HCT116 (cell line): Measurements from ENCODE around the gene PCMT1.

Source experiments
- EZH2 ChIP-seq: fragments of 200-600 bp; sonication (generic); IDR thresholded peaks from 2 replicates; pipeline ENCODE4 v1.6.1; 2017; ENCODE audit warnings: antibody characterized with exemption, mixed run types
- JUND ChIP-seq: IDR thresholded peaks from 2 replicates; pipeline ENCODE4 v1.6.1; 2012
- POLR2A ChIP-seq: IDR thresholded peaks from 2 replicates; pipeline ENCODE4 v1.7.0; 2011; ENCODE audit warnings: borderline replicate concordance; ENCODE audit not compliant: insufficient read depth, insufficient read length; ENCODE audit errors: extremely low read depth
- POLR2AphosphoS5 ChIP-seq: IDR thresholded peaks from 2 replicates; pipeline ENCODE4 v1.6.1; 2011; ENCODE audit warnings: mild to moderate bottlenecking, low read depth, low read length, moderate library complexity
- SIN3A ChIP-seq: IDR thresholded peaks from 2 replicates; pipeline ENCODE4 v1.6.1; 2012; ENCODE audit warnings: low read depth
- SRF ChIP-seq: IDR thresholded peaks from 2 replicates; pipeline ENCODE4 v1.6.1; 2012; ENCODE audit warnings: low read depth
- ZNF274 ChIP-seq: fragments of 200-500 bp; sonication (Bioruptor generic); IDR thresholded peaks from 2 replicates; pipeline ENCODE4 v1.6.1; 2014; ENCODE audit warnings: mild to moderate bottlenecking, low read depth, low read length, inconsistent platforms
- TF ChIP-seq, protein P1 (sequence below): IDR thresholded peaks from 2 replicates; pipeline ENCODE4 v1.6.1; 2012; ENCODE audit warnings: low read depth
- TF ChIP-seq, protein P2 (sequence below): IDR thresholded peaks from 2 replicates; pipeline ENCODE4 v1.6.1; 2012
- TF ChIP-seq, protein P3 (sequence below), 3 experiments: fragments of 200-600 bp in 1 of 3; sonication (generic) in 1 of 3; IDR thresholded peaks in 2 of 3; conservative IDR thresholded peaks in 1 of 3; 2 replicates each; pipeline ENCODE4 v1.5.1; 2012 to 2017; ENCODE audit warnings: low read depth in 2 of 3, low read length in 2 of 3, antibody characterized with exemption in 1 of 3, borderline replicate concordance in 1 of 3, control low read depth in 1 of 3, mild to moderate bottlenecking in 1 of 3, mixed read lengths in 1 of 3, mixed run types in 1 of 3, moderate library complexity in 1 of 3; ENCODE audit not compliant: insufficient read depth in 1 of 3
- TF ChIP-seq, protein P4 (sequence below): IDR thresholded peaks from 2 replicates; pipeline ENCODE4 v1.6.1; 2012

DNA sequence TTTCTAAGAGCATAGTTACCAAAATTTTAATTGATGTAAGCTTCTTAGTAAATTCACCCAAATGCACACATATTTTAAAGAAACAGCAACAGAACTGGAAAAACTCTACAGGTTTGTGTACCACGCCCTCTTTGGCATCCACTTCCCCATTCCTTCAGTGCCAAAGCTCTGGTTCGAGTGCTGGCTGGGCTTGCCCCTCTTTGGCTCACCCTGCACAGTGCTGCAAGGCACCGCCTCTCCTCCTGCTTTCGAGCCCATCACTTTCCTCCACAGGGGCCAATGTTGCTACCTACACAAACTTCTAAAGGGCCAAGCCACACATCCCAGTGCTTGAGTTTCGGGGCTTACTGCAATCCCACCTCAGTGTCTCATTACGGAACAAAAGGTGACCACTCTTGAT lies 105.0 kb downstream of the PCMT1 start:
- TF ChIP-seq, protein P1, sequence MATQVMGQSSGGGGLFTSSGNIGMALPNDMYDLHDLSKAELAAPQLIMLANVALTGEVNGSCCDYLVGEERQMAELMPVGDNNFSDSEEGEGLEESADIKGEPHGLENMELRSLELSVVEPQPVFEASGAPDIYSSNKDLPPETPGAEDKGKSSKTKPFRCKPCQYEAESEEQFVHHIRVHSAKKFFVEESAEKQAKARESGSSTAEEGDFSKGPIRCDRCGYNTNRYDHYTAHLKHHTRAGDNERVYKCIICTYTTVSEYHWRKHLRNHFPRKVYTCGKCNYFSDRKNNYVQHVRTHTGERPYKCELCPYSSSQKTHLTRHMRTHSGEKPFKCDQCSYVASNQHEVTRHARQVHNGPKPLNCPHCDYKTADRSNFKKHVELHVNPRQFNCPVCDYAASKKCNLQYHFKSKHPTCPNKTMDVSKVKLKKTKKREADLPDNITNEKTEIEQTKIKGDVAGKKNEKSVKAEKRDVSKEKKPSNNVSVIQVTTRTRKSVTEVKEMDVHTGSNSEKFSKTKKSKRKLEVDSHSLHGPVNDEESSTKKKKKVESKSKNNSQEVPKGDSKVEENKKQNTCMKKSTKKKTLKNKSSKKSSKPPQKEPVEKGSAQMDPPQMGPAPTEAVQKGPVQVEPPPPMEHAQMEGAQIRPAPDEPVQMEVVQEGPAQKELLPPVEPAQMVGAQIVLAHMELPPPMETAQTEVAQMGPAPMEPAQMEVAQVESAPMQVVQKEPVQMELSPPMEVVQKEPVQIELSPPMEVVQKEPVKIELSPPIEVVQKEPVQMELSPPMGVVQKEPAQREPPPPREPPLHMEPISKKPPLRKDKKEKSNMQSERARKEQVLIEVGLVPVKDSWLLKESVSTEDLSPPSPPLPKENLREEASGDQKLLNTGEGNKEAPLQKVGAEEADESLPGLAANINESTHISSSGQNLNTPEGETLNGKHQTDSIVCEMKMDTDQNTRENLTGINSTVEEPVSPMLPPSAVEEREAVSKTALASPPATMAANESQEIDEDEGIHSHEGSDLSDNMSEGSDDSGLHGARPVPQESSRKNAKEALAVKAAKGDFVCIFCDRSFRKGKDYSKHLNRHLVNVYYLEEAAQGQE = no peak
- TF ChIP-seq, protein P2, sequence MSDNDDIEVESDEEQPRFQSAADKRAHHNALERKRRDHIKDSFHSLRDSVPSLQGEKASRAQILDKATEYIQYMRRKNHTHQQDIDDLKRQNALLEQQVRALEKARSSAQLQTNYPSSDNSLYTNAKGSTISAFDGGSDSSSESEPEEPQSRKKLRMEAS = no peak
- TF ChIP-seq, protein P3, sequence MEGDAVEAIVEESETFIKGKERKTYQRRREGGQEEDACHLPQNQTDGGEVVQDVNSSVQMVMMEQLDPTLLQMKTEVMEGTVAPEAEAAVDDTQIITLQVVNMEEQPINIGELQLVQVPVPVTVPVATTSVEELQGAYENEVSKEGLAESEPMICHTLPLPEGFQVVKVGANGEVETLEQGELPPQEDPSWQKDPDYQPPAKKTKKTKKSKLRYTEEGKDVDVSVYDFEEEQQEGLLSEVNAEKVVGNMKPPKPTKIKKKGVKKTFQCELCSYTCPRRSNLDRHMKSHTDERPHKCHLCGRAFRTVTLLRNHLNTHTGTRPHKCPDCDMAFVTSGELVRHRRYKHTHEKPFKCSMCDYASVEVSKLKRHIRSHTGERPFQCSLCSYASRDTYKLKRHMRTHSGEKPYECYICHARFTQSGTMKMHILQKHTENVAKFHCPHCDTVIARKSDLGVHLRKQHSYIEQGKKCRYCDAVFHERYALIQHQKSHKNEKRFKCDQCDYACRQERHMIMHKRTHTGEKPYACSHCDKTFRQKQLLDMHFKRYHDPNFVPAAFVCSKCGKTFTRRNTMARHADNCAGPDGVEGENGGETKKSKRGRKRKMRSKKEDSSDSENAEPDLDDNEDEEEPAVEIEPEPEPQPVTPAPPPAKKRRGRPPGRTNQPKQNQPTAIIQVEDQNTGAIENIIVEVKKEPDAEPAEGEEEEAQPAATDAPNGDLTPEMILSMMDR (IDR thresholded peaks at IDR 0.05 in 2 of 3, conservative IDR thresholded peaks at IDR 0.05 in 1 of 3; ENCODE audit: borderline replicate concordance in 1 of 3, insufficient read depth in 1 of 3, low read depth in 2 of 3, low read length in 2 of 3) = no peak
- TF ChIP-seq POLR2A (no peak), POLR2AphosphoS5 (no peak), SRF (no peak), ZNF274 (no peak), EZH2 (no peak), JUND (no peak), SIN3A (no peak)
- TF ChIP-seq, protein P4, sequence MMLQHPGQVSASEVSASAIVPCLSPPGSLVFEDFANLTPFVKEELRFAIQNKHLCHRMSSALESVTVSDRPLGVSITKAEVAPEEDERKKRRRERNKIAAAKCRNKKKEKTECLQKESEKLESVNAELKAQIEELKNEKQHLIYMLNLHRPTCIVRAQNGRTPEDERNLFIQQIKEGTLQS = no peak
